Endothelial cell of umbilical vein (primary cell): Measurements from ENCODE around the gene SCP2. TPM values are rescaled to one million over a fixed set of nuclear protein-coding genes. Genes with fewer than 3 reads are reported as not detected.

Source experiments
- BruUV-seq: library from RNA; stranded (reverse); fragments of 400-500 nt; replicated peaks from 2 replicates; lab custom pipeline; 2021; lab: Mats Ljungman, UMichigan
- CTCF ChIA-PET: fragments of 300-600, 350-600 bp; sonication (Branson Sonifier 250); formaldehyde crosslinking; loops from one replicate; lab custom pipeline; 2021; ENCODE audit warnings: antibody characterized with exemption, inconsistent platforms; lab: Charles Lee
- POLR2A ChIA-PET: fragments of 300-600, 350-600 bp; sonication (Branson Sonifier 250); formaldehyde crosslinking; loops from one replicate; lab custom pipeline; 2021; ENCODE audit warnings: antibody characterized with exemption, inconsistent platforms; lab: Charles Lee
- DNase-seq: peaks from one replicate; pipeline ENCODE4 v3.0.0-alpha.2; 2011; ENCODE audit warnings: low read depth, low spot score
- FAIRE-seq: peaks from 2 replicates; lab custom pipeline; 2011; peaks lifted over from hg19 to GRCh38; lab: Jason Lieb, UNC
- H2AFZ ChIP-seq: 2 replicates; pipeline ENCODE4 v1.6.0; 2012; ENCODE audit warnings: low read depth, low read length, control low read depth, inconsistent platforms
- H3K27ac ChIP-seq: 2 replicates; pipeline ENCODE4 v1.5.1; 2011; ENCODE audit warnings: low read depth, mild to moderate bottlenecking, control low read depth, low read length, moderate library complexity; ENCODE audit not compliant: insufficient read depth
- H3K27me3 ChIP-seq, 2 experiments: 2 replicates each; pipeline versions ENCODE4 v1.6.0 to v1.6.1; 2011; ENCODE audit warnings: low read length in 2 of 2, mixed read lengths in 1 of 2; ENCODE audit not compliant: control insufficient read depth in 2 of 2, insufficient read depth in 2 of 2
- H3K36me3 ChIP-seq, 2 experiments: 2 replicates in 1 of 2; 3 replicates in 1 of 2; pipeline ENCODE4 v1.5.1; 2011; ENCODE audit warnings: low read length in 2 of 2, mild to moderate bottlenecking in 1 of 2, moderate library complexity in 1 of 2; ENCODE audit not compliant: control insufficient read depth in 2 of 2, insufficient read depth in 2 of 2; ENCODE audit errors: extremely low read depth in 1 of 2
- H3K4me1 ChIP-seq: 3 replicates; pipeline ENCODE4 v1.5.1; 2011; ENCODE audit warnings: mild to moderate bottlenecking, low read length; ENCODE audit not compliant: control insufficient read depth, insufficient read depth; ENCODE audit errors: extremely low read depth
- H3K4me2 ChIP-seq: 2 replicates; pipeline ENCODE4 v1.6.1; 2011; ENCODE audit warnings: low read length, control low read depth, mixed read lengths; ENCODE audit not compliant: insufficient read depth
- H3K4me3 ChIP-seq, 3 experiments: fragments of 200-600 bp in 1 of 3; sonication (generic), shearing (Covaris generic) in 1 of 3; replicated peaks in 1 of 3; 2 replicates each; pipeline ENCODE4 v1.5.1; 2011 to 2016; ENCODE audit warnings: control low read depth in 3 of 3, low read length in 3 of 3, mild to moderate bottlenecking in 2 of 3, inconsistent platforms in 1 of 3, low read depth in 1 of 3, moderate library complexity in 1 of 3; ENCODE audit not compliant: insufficient read depth in 1 of 3
- H3K79me2 ChIP-seq: 2 replicates; pipeline ENCODE4 v1.6.0; 2012; ENCODE audit warnings: low read length, inconsistent platforms; ENCODE audit not compliant: control insufficient read depth, insufficient read depth
- H3K9ac ChIP-seq: replicated peaks from 2 replicates; pipeline ENCODE3; 2011; ENCODE audit warnings: low read length, control low read depth; ENCODE audit not compliant: insufficient read depth; ENCODE audit errors: extremely low read depth
- H3K9me1 ChIP-seq: replicated peaks from 3 replicates; pipeline ENCODE4 v1.6.0; 2011; ENCODE audit warnings: mild to moderate bottlenecking, low read length; ENCODE audit not compliant: control insufficient read depth, insufficient read depth; ENCODE audit errors: extremely low read depth
- H3K9me3 ChIP-seq: replicated peaks from 2 replicates; pipeline ENCODE4 v1.5.1; 2012; ENCODE audit warnings: low read length, inconsistent platforms; ENCODE audit not compliant: control insufficient read depth, insufficient read depth
- H4K20me1 ChIP-seq: replicated peaks from 2 replicates; pipeline ENCODE3; 2011; ENCODE audit warnings: mild to moderate bottlenecking, low read length; ENCODE audit not compliant: control insufficient read depth, insufficient read depth; ENCODE audit errors: extremely low read depth
- EZH2 ChIP-seq: IDR thresholded peaks from 2 replicates; pipeline ENCODE4 v1.6.1; 2012; ENCODE audit warnings: borderline replicate concordance, low read depth, mild to moderate bottlenecking, moderate library complexity, low read length, inconsistent platforms; ENCODE audit not compliant: severe bottlenecking
- FOS ChIP-seq: IDR thresholded peaks from 2 replicates; pipeline ENCODE4 v1.6.1; 2011; ENCODE audit warnings: mild to moderate bottlenecking, low read length, moderate library complexity, borderline replicate concordance; ENCODE audit not compliant: insufficient read depth
- GATA2 ChIP-seq: IDR thresholded peaks from 2 replicates; pipeline ENCODE4 v1.7.0; 2011; ENCODE audit warnings: low read depth, mild to moderate bottlenecking, moderate library complexity, mixed read lengths, low read length; ENCODE audit not compliant: insufficient read length, insufficient read depth
- JUN ChIP-seq: IDR thresholded peaks from 2 replicates; pipeline ENCODE4 v1.6.1; 2011; ENCODE audit warnings: borderline replicate concordance, low read depth; ENCODE audit not compliant: insufficient read length, insufficient read depth
- MAX ChIP-seq: IDR thresholded peaks from 2 replicates; pipeline ENCODE4 v1.6.1; 2011; ENCODE audit not compliant: insufficient read depth, insufficient read length
- MYC ChIP-seq: IDR thresholded peaks from one replicate; pipeline ENCODE4 v1.6.1; 2011; ENCODE audit warnings: mild to moderate bottlenecking, low read depth, low read length
- POLR2A ChIP-seq: IDR thresholded peaks from 2 replicates; pipeline ENCODE4 v1.6.1; 2012; ENCODE audit warnings: low read depth, mild to moderate bottlenecking, control low read depth, low read length
- POLR2AphosphoS5 ChIP-seq: IDR thresholded peaks from 2 replicates; pipeline ENCODE4 v1.6.1; 2012; ENCODE audit warnings: low read depth, mild to moderate bottlenecking, control low read depth, low read length, moderate library complexity; ENCODE audit not compliant: insufficient read depth
- dilution Hi-C: fragments of 300-500 bp; cut with MboI; formaldehyde crosslinking; loops from one replicate; pipeline ENCODE4 v1.15.0; 2019; ENCODE audit warnings: low sequenced_read_pairs; ENCODE audit not compliant: extremely low pct_ligation_motif_present
- intact Hi-C: fragments of 100-400 bp; cut with micrococcal nuclease; formaldehyde crosslinking; loops from one replicate; pipeline ENCODE4 v1.10.0; 2022
- polyA plus RNA-seq, 4 experiments: library from polyadenylated mRNA; depleted of rRNA in 3 of 4; stranded (reverse) in 3 of 4; unstranded in 1 of 4; fragments of >200 nt; gene quantifications; 2 replicates each; pipeline versions ENCODE4 v1.2.1 to v1.2.3, GENCODE V29; 2011 to 2012; ENCODE audit warnings: missing spikeins in 1 of 4
- total RNA-seq: library from RNA; stranded (reverse); gene quantifications from 2 replicates; pipeline ENCODE4 v1.2.3, GENCODE V29; 2021

The SCP2 gene
- total and polyA plus RNA-seq, 2 donors (not counting 3 experiments of a cell fraction or from before 2014, with no cell fraction given), result 42.4 to 92.7 TPM

DNA sequence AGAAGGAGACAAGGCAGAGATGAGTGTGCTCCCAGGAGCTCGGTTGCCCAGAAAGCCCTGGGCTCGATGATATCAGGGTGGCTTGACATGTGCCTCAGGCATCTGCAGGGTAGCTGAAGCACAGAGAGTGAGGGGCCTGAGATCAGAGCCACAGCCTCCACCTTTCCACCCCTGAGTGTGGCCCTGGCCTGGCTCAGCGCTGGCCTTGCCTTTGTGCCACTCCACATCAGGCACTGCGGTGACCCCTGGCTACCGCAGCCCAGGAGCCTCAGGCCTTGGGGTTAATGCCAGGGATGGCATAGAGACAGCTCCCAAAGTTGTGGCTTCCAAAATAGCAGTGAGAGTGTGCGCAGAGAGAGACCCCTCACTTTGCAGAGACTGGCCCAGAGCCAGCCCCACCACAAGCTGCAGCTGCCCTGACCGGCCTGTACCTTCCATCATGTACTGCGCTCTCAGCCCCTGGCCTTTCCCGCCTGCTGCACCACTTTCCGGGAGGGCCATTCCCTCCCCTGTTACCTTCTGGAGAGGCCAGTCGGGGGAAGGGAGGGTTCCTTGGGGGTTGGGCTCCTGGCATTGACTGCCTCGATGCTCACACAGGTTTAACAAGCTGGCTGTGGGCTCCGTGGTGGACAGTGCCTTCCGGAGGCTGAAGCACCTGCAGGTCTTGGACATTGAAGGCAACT is 154.4 kb downstream of the SCP2 start:
- Histone ChIP-seq H3K36me3 (no peaks in the 10 kb centered on the region), H3K9ac (no peak overlapping the region), H3K4me1 (no peaks in the 10 kb centered on the region), H3K27me3 (no peaks in the 10 kb centered on the region), H4K20me1 (no peaks in the 10 kb centered on the region), H3K4me3 (no peak overlapping the region), H2AFZ (no peak overlapping the region), H3K9me3 (no peaks in the 10 kb centered on the region), H3K27ac (no peak overlapping the region), H3K9me1 (no peaks in the 10 kb centered on the region), H3K79me2 (no peaks in the 10 kb centered on the region), H3K4me2 (no peak overlapping the region)
- DNase-seq (no peak), FAIRE-seq (no peak)
- ChIA-PET POLR2A (no interaction called here), CTCF (interaction anchor here (1.3 kb wide), 1 partner anchor 24 kb away, joined by 3 read pairs; no protein-coding TSS in a partner anchor)
- intact Hi-C loops, result no loop called here
- dilution Hi-C loops, result no loop called here
- no TSS peak for BruUV-seq
- TF ChIP-seq POLR2AphosphoS5 (no peak), EZH2 (no peak), MYC (no peak)

- no peaks in the 10 kb centered on the region for H3K9me3 ChIP-seq
- H3K9me1 ChIP-seq, result no peaks in the 10 kb centered on the region
- H3K27ac ChIP-seq, result no peak overlapping the region
- H3K4me2 ChIP-seq, result no peak overlapping the region
- ChIA-PET CTCF (interaction anchor here (1.5 kb wide), 1 partner anchor 10 kb away, joined by 4 read pairs; no protein-coding TSS in a partner anchor), POLR2A (no interaction called here)
- DNase-seq (no peak), FAIRE-seq (no peak)
- dilution Hi-C loops (no loop called here), intact Hi-C loops (no loop called here)
- no peak overlapping the region for H3K9ac ChIP-seq
- H4K20me1 ChIP-seq, result no peaks in the 10 kb centered on the region
- no peaks in the 10 kb centered on the region for H3K36me3 ChIP-seq
- H2AFZ ChIP-seq, result no peak overlapping the region
- H3K79me2 ChIP-seq, result no peaks in the 10 kb centered on the region
- no peak overlapping the region for H3K4me3 ChIP-seq
- H3K4me1 ChIP-seq, result no peaks in the 10 kb centered on the region
- no peak for TF ChIP-seq EZH2
- TF ChIP-seq MYC, result no peak
- TF ChIP-seq FOS, result no peak
- no peak for TF ChIP-seq MAX
- no peak for TF ChIP-seq GATA2
- no peak for TF ChIP-seq POLR2A
- no peak for TF ChIP-seq JUN
- BruUV-seq, result no TSS peak
- H3K27me3 ChIP-seq, result no peaks in the 10 kb centered on the region
Observed at GRCh38 chr1:53082826-53083455, 155.9 kb downstream of the SCP2 start.
